Fibroblast of lung (primary cell): ENCODE measurements around the gene HCFC1. TPM values are rescaled to one million over a fixed set of nuclear protein-coding genes. Genes with fewer than 3 reads are reported as not detected.

Source experiments
- DNase-seq, 2 donors: peaks; one replicate each; pipeline versions ENCODE4 v3.0.0 to v3.0.0-alpha.2; 2010; ENCODE audit warnings: low read depth in 2 of 2
- H2AFZ ChIP-seq: 2 replicates; pipeline ENCODE4 v1.5.1; 2012; ENCODE audit warnings: low read length, control low read depth, inconsistent platforms
- H3K27ac ChIP-seq: 2 replicates; pipeline ENCODE4 v1.5.1; 2011; ENCODE audit warnings: low read length, control low read depth; ENCODE audit not compliant: insufficient read depth
- H3K27me3 ChIP-seq: 2 replicates; pipeline ENCODE4 v1.5.1; 2011; ENCODE audit warnings: mild to moderate bottlenecking, low read length; ENCODE audit not compliant: control insufficient read depth, insufficient read depth
- H3K36me3 ChIP-seq: 2 replicates; pipeline ENCODE4 v1.5.1; 2011; ENCODE audit warnings: low read length; ENCODE audit not compliant: control insufficient read depth, insufficient read depth
- H3K4me1 ChIP-seq: 2 replicates; pipeline ENCODE4 v1.5.1; 2011; ENCODE audit warnings: low read length; ENCODE audit not compliant: control insufficient read depth, insufficient read depth; ENCODE audit errors: extremely low read depth
- H3K4me2 ChIP-seq: 2 replicates; pipeline ENCODE4 v1.5.1; 2011; ENCODE audit warnings: low read length, control low read depth; ENCODE audit not compliant: insufficient read depth; ENCODE audit errors: extremely low read depth
- H3K4me3 ChIP-seq, 4 experiments: fragments of 200-600 bp in 1 of 4; sonication (generic) in 1 of 4; replicated peaks in 1 of 4; 2 replicates each; pipeline ENCODE4 v1.5.1; 2011 to 2016; ENCODE audit warnings: low read length in 4 of 4, low read depth in 3 of 4, mild to moderate bottlenecking in 3 of 4, control low read depth in 2 of 4, inconsistent platforms in 1 of 4, mixed read lengths in 1 of 4; ENCODE audit not compliant: insufficient read depth in 1 of 4; ENCODE audit errors: control extremely low read depth in 1 of 4
- H3K79me2 ChIP-seq: 2 replicates; pipeline ENCODE4 v1.5.1; 2012; ENCODE audit warnings: mild to moderate bottlenecking, low read length, inconsistent platforms; ENCODE audit not compliant: control insufficient read depth, insufficient read depth
- H3K9ac ChIP-seq: 2 replicates; pipeline ENCODE4 v1.5.1; 2011; ENCODE audit warnings: mild to moderate bottlenecking, low read length, control low read depth; ENCODE audit not compliant: insufficient read depth
- H3K9me3 ChIP-seq: 2 replicates; pipeline ENCODE4 v1.5.1; 2012; ENCODE audit warnings: low read depth, low read length; ENCODE audit not compliant: control insufficient read depth, insufficient read depth
- H4K20me1 ChIP-seq: 2 replicates; pipeline ENCODE4 v1.5.1; 2011; ENCODE audit warnings: low read length; ENCODE audit not compliant: control insufficient read depth, insufficient read depth; ENCODE audit errors: extremely low read depth
- CTCF ChIP-seq, 2 donors: IDR thresholded peaks in 1 of 2; conservative IDR thresholded peaks in 1 of 2; 1 replicate in 1 of 2; 2 replicates in 1 of 2; pipeline ENCODE4 v1.5.1; 2011 to 2012; ENCODE audit warnings: low read length in 2 of 2, control low read depth in 1 of 2, inconsistent platforms in 1 of 2, low read depth in 1 of 2, mild to moderate bottlenecking in 1 of 2
- EZH2 ChIP-seq: IDR thresholded peaks from 2 replicates; pipeline ENCODE4 v1.5.1; 2012; ENCODE audit warnings: low read length, control low read depth, mild to moderate bottlenecking; ENCODE audit errors: missing control alignments
- polyA plus RNA-seq, 2 donors: library from polyadenylated mRNA; depleted of rRNA in 1 of 2; stranded (reverse) in 1 of 2; unstranded in 1 of 2; fragments of >200 nt; gene quantifications; 2 replicates each; pipeline ENCODE4 v1.2.1, GENCODE V29; 2011 to 2012; ENCODE audit warnings: missing spikeins in 1 of 2
- total RNA-seq: library from RNA; depleted of rRNA; stranded (reverse); fragments of >200 nt; gene quantifications from 2 replicates; pipeline ENCODE4 v1.2.1, GENCODE V29; 2014

HCFC1 gene
- total and polyA plus RNA-seq, 2 donors (not counting 1 experiment from before 2014, with no cell fraction given) = 3.0 to 10.2 TPM

- H4K20me1 ChIP-seq = no peaks in the 10 kb centered on the region
- H3K27me3 ChIP-seq = no peaks in the 10 kb centered on the region
- DNase-seq = no peak
- H3K4me2 ChIP-seq = no peak overlapping the region
- no peaks in the 10 kb centered on the region for H3K9me3 ChIP-seq
- no peaks in the 10 kb centered on the region for H3K79me2 ChIP-seq
- no peak overlapping the region for H2AFZ ChIP-seq
- peaks cover 3% of the 10 kb centered on the region for H3K4me1 ChIP-seq
- H3K27ac ChIP-seq = no peak overlapping the region
- no peaks in the 10 kb centered on the region for H3K36me3 ChIP-seq
- no peak overlapping the region for H3K4me3 ChIP-seq
- no peak overlapping the region for H3K9ac ChIP-seq
- TF ChIP-seq CTCF (conservative IDR thresholded peaks at IDR 0.05 in 1 of 2, IDR thresholded peaks at IDR 0.05 in 1 of 2; ENCODE audit: low read depth in 1 of 2, low read length in 2 of 2) (no peak), EZH2 (no peak)
These were observed 66.0 kb downstream of the HCFC1 start for GRCh38 chrX:153905481-153906095.

GRCh38 chrX:153903991-153904957 is 67.3 kb downstream of the HCFC1 start, which contains the start of gene AVPR2:
Gene AVPR2 (plus strand): TSS chrX:153904673. CDS start chrX:153905146, 473 bp downstream.
- Histone ChIP-seq H3K9ac (no peak within 1 kb of the TSS), H3K36me3 (no peaks in the 10 kb centered on the region), H3K4me2 (no peak within 1 kb of the TSS), H3K79me2 (no peaks in the 10 kb centered on the region), H3K9me3 (no peaks in the 10 kb centered on the region), H2AFZ (no peak within 1 kb of the TSS), H3K4me3 (no peak within 1 kb of the TSS), H3K27me3 (no peaks in the 10 kb centered on the region), H3K4me1 (peaks cover 3% of the 10 kb centered on the region), H4K20me1 (no peaks in the 10 kb centered on the region), H3K27ac (no peak within 1 kb of the TSS)
- TF ChIP-seq EZH2 (no peak), CTCF (conservative IDR thresholded peaks at IDR 0.05 in 1 of 2, IDR thresholded peaks at IDR 0.05 in 1 of 2; ENCODE audit: low read depth in 1 of 2, low read length in 2 of 2) (no peak)
- DNase-seq = no peak

DNA sequence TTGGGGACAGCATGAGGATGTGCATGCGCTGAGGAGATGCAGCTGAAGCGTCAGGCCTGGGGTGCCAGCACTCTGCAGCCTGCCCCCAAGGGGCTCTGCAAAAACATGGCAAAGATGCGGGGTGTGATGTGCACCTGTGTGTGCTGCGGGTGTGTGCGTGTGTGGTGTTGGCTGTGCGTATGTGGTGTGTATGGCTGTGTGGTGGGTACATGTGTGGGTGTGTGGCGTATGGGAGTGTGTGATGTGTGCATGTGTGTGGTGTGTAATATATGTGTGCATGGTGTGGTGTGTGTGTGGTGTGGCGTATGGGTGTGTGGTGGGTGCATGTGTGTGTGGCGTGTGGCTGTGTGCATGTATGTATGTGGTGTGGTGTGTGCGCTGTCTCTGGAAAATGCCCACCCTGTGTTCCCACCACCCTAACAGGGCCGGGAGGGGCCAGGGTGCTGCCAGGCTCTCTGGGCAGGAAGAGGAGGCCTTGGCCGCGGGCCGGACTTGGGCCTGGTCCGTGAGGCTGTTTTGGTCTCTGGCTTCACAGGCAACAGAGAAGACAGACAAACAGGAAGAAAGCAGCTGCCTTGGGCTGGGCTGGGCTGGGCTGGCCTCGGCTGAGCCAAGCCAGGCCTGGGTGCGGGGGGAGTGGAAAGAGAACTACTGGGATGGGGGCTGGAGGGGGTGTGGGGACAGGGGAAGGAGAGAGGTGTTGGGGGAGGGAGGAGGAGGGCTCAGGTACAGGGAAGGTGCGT is 68.2 kb downstream of the HCFC1 start:
- no peaks in the 10 kb centered on the region for H3K36me3 ChIP-seq
- H3K4me2 ChIP-seq = no peak overlapping the region
- no peaks in the 10 kb centered on the region for H4K20me1 ChIP-seq
- H3K9me3 ChIP-seq = no peaks in the 10 kb centered on the region
- H3K4me1 ChIP-seq = peaks cover 3% of the 10 kb centered on the region
- no peak for DNase-seq
- no peak overlapping the region for H2AFZ ChIP-seq
- H3K4me3 ChIP-seq = no peak overlapping the region
- H3K27me3 ChIP-seq = no peaks in the 10 kb centered on the region
- H3K9ac ChIP-seq = no peak overlapping the region
- no peaks in the 10 kb centered on the region for H3K79me2 ChIP-seq
- no peak for TF ChIP-seq CTCF (conservative IDR thresholded peaks at IDR 0.05 in 1 of 2, IDR thresholded peaks at IDR 0.05 in 1 of 2; ENCODE audit: low read depth in 1 of 2, low read length in 2 of 2)
- no peak for TF ChIP-seq EZH2
- no peak overlapping the region for H3K27ac ChIP-seq
